ENCODE measurements around the gene SUN2. TPM values are rescaled to one million over a fixed set of nuclear protein-coding genes. Genes with fewer than 3 reads are reported as not detected.
A peak's percentile ranks its signal among the peaks of the same experiment; 100 is the strongest.

Gene SUN2
- 38.9 and 115 TPM in 2 replicates for total RNA-seq (2011; cell fraction: chromatin; rRNA removed; ENCODE audit: low replicate concordance)
- 125 TPM in 2 replicates for total RNA-seq (2011; cell fraction: nucleolus; rRNA removed)
- total RNA-seq (2011; cell fraction: nucleoplasm; rRNA removed), result 65.3 and 80.1 TPM in 2 replicates
- total RNA-seq (2014; rRNA removed) (31.0 and 42.6 TPM in 2 replicates), total RNA-seq (2014; rRNA removed; fragmentation: Illumina TruSeq; extraction: Trizol) (5.2 and 7.1 TPM in 2 replicates), total RNA-seq (2015; rRNA removed; fragmentation: Illumina TruSeq; extraction: Trizol) (18.2 and 19.5 TPM in 2 replicates), total RNA-seq (2021) (37.2 and 38.8 TPM in 2 replicates), polyA plus RNA-seq (2011; rRNA removed) (16.7 and 26.9 TPM in 2 replicates), polyA plus RNA-seq (2014; fragmentation: Illumina TruSeq; extraction: Trizol) (13.8 and 22.6 TPM in 2 replicates), polyA plus RNA-seq (2014; fragmentation: Nextera tagmentation; extraction: Ambion mirVana) (under 1 TPM; 0.11 to 0.21 TPM), polyA plus RNA-seq (2014; rRNA removed) (27.8 and 31.5 TPM in 2 replicates), polyA minus RNA-seq (2011; rRNA and poly(A)+ RNA removed) (9.1 and 19.4 TPM in 2 replicates), Bru-seq, nascent RNA (percentile 51 among the genes with signal in this experiment), BruChase-seq, experiment 1, labeled RNA remaining after a 2-hour chase (percentile 49 among the genes with signal in this experiment), BruChase-seq, experiment 2, labeled RNA remaining after a 6-hour chase (percentile 53 among the genes with signal in this experiment)
- 23.3 and 36.3 TPM in 2 replicates for polyA plus RNA-seq (2011; cell fraction: cytosol; rRNA removed)
- polyA plus RNA-seq (2011; cell fraction: nucleus; rRNA removed), result 62.6 and 82.3 TPM in 2 replicates
- polyA plus RNA-seq (2012), result 27.0 and 67.0 TPM in 2 replicates
- 28.2 and 36.8 TPM in 2 replicates for polyA minus RNA-seq (2011; cell fraction: cytosol; rRNA and poly(A)+ RNA removed)
- 28.8 and 33.5 TPM in 2 replicates for polyA minus RNA-seq (2011; cell fraction: nucleus; rRNA and poly(A)+ RNA removed)
- long read RNA-seq, experiment 1, partial matches to known transcripts, result 100 of 248 reads
- long read RNA-seq, experiment 1, other reads (novel, unspliced or antisense), result 148 of 248 reads
- long read RNA-seq, experiment 2, partial matches to known transcripts, result 17 of 42 reads
- long read RNA-seq, experiment 2, other reads (novel, unspliced or antisense), result 25 of 42 reads
- long read RNA-seq, experiment 3, partial matches to known transcripts, result 0 of 3 reads
- long read RNA-seq, experiment 3, other reads (novel, unspliced or antisense), result 3 of 3 reads

- H3K27me3 ChIP-seq (ENCODE audit: control insufficient read depth in 2 of 2, insufficient read depth in 2 of 2, low read length in 2 of 2), result no peaks in the 10 kb centered on the region
- under 1% methylated on average over 18 of the region's 68 CpGs for WGBS (ENCODE audit: insufficient coverage, low coverage, missing lambda C conversion rate)
- no TSS peak for BruUV-seq (replicated peaks)
- POLR2A ChIA-PET, result interaction anchor here (0.9 to 5.3 kb wide), 5 partner anchors 10 to 22 kb away, joined by 3 to 25 read pairs (median 4); no protein-coding TSS in a partner anchor
- H3K36me3 ChIP-seq (ENCODE audit: control insufficient read depth, insufficient read depth, low read length), result peaks cover 21% of the 10 kb centered on the region; the same call in 1 of the 3 replicates
- FAIRE-seq (no peak), ATAC-seq (peak; percentile 93), DNase-seq (ENCODE audit: extremely low read depth in 1 of 4, low spot score in 3 of 4) (peak; percentile 91 to 98 (median 98))
- H3K9ac ChIP-seq (ENCODE audit: insufficient read depth in 1 of 2, low read depth in 2 of 2, low read length in 2 of 2), result peak within 1 kb of the TSS; percentile 90 to 97
- H3K79me2 ChIP-seq (ENCODE audit: control insufficient read depth, insufficient read depth, low read length), result peaks cover 23% of the 10 kb centered on the region
- peak within 1 kb of the TSS; percentile 62 for H3K4me3 ChIP-seq
- CTCF ChIA-PET (ENCODE audit: low intra/inter-chr PET ratio), result no interaction called here
- peak within 1 kb of the TSS; percentile 87 for H2AFZ ChIP-seq (ENCODE audit: low read depth, low read length)
- no peaks in the 10 kb centered on the region for H3K9me3 ChIP-seq (replicated peaks; ENCODE audit: control insufficient read depth, insufficient read depth, low read depth, low read length)
- intact Hi-C loops (cut with micrococcal nuclease) (no loop called here), in situ Hi-C loops (cut with MboI) (no loop called here)
- H3K4me2 ChIP-seq (ENCODE audit: insufficient read depth, low read length), result peak within 1 kb of the TSS; percentile 87
- H4K20me1 ChIP-seq (replicated peaks; ENCODE audit: control insufficient read depth, insufficient read depth, low read length), result no peaks in the 10 kb centered on the region; the same call in 1 of the 2 replicates
- peak within 1 kb of the TSS; percentile 86 for H3K27ac ChIP-seq (ENCODE audit: extremely low read depth, low read depth, low read length)
- no peaks in the 10 kb centered on the region for H3K9me1 ChIP-seq (ENCODE audit: control insufficient read depth, insufficient read depth, low read length)
- H3K4me1 ChIP-seq (replicated peaks in 1 of 2; ENCODE audit: control insufficient read depth in 2 of 2, insufficient read depth in 2 of 2, low read length in 2 of 2), result peaks cover 4 to 45% of the 10 kb centered on the region in 2 experiments; a peak in 4 of 5 replicates
- TF ChIP-seq NRF1 (conservative IDR thresholded peaks at IDR 0.05 in 1 of 2, IDR thresholded peaks at IDR 0.05 in 1 of 2) (peak; percentile 50 to 65; a peak in 3 of 4 replicates), BRD4 (IDR thresholded peaks at IDR 0.05) (no peak), ZKSCAN3 (CRISPR knock-in tag; IDR thresholded peaks at IDR 0.05) (no peak), POLR2G (IDR thresholded peaks at IDR 0.05; ENCODE audit: low read depth, low read length) (peak; percentile 78), NFATC3 (IDR thresholded peaks at IDR 0.05) (no peak), SMARCE1 (IDR thresholded peaks at IDR 0.05) (no peak), BCOR (IDR thresholded peaks at IDR 0.05) (no peak), ZNF740 (CRISPR knock-in tag; IDR thresholded peaks at IDR 0.05) (no peak), ZNF740 (tag; IDR thresholded peaks at IDR 0.05) (no peak), SIN3A (IDR thresholded peaks at IDR 0.05; ENCODE audit: borderline replicate concordance in 2 of 2, control insufficient read depth in 1 of 2, low read depth in 2 of 2, low read length in 2 of 2) (no peak), NCOA2 (IDR thresholded peaks at IDR 0.05; ENCODE audit: partially characterized antibody in 2 of 2) (no peak), ZNF764 (CRISPR knock-in tag; IDR thresholded peaks at IDR 0.05; ENCODE audit: low read depth) (no peak), NR1H2 (CRISPR knock-in tag; IDR thresholded peaks at IDR 0.05) (no peak), PRPF4 (IDR thresholded peaks at IDR 0.05; ENCODE audit: insufficient read depth, low read depth, low read length, poor library complexity, severe bottlenecking) (no peak), RAD51 (IDR thresholded peaks at IDR 0.05; ENCODE audit: borderline replicate concordance, low read depth) (no peak), SRSF9 (IDR thresholded peaks at IDR 0.05; ENCODE audit: borderline replicate concordance, low read depth, low read length) (no peak), MAFG (tag; conservative IDR thresholded peaks at IDR 0.05) (no peak), PTRF (tag; IDR thresholded peaks at IDR 0.05) (no peak)
Observed at GRCh38 chr22:38755911-38756532, at the start of gene SUN2. Gene SUN2, minus strand, starts transcription at chr22:38755998. Its CDS starts 3,370 bp downstream, at chr22:38752628.
